VCaP (cell line): ENCODE data around the gene DAB2.

Source experiments
- H3K27ac ChIP-seq: fragments of 450-650 bp; 2 replicates; pipeline ENCODE4 v1.5.1; 2017
- CTCF ChIP-seq: fragments of 450-650 bp; conservative IDR thresholded peaks from 2 replicates; pipeline ENCODE4 v1.5.1; 2017; ENCODE audit warnings: mild to moderate bottlenecking, moderate library complexity

DAB2 gene

GRCh38 chr5:39424736-39425637 lies at the start of gene DAB2:
Gene DAB2, minus strand, starts transcription at chr5:39424980. Its CDS starts 30,660 bp downstream, at chr5:39394320.
- H3K27ac ChIP-seq, result peak within 1 kb of the TSS; percentile 64
- TF ChIP-seq CTCF, result peak; percentile 71

- no peak for TF ChIP-seq CTCF
- H3K27ac ChIP-seq, result no peak overlapping the region
Observed at GRCh38 chr5:39473156-39473775, 48.5 kb upstream of the DAB2 start.

- H3K27ac ChIP-seq, result no peak overlapping the region
- no peak for TF ChIP-seq CTCF
Observed at GRCh38 chr5:39471836-39472508, 47.2 kb upstream of the DAB2 start.

- no peak for TF ChIP-seq CTCF
- no peak overlapping the region for H3K27ac ChIP-seq
Observed at GRCh38 chr5:39470811-39471210, 46.0 kb upstream of the DAB2 start.

- TF ChIP-seq CTCF, result no peak
- no peak overlapping the region for H3K27ac ChIP-seq
Observed at GRCh38 chr5:39469777-39470415, 45.1 kb upstream of the DAB2 start.

- H3K27ac ChIP-seq, result no peak overlapping the region
Observed at GRCh38 chr5:39469176-39469575, 44.4 kb upstream of the DAB2 start.

More at GRCh38 chr5:39469176-39469575, 44.4 kb upstream of the DAB2 start:
- TF ChIP-seq CTCF, result no peak
